Endothelial cell of umbilical vein (primary cell): ENCODE results near the gene TPRG1L.

ENCODE experiments used
- EZH2 ChIP-seq: IDR thresholded peaks from 2 replicates; pipeline ENCODE4 v1.6.1; 2012; ENCODE audit warnings: borderline replicate concordance, low read depth, mild to moderate bottlenecking, moderate library complexity, low read length, inconsistent platforms; ENCODE audit not compliant: severe bottlenecking
- POLR2A ChIP-seq: IDR thresholded peaks from 2 replicates; pipeline ENCODE4 v1.6.1; 2012; ENCODE audit warnings: low read depth, mild to moderate bottlenecking, control low read depth, low read length
- TF ChIP-seq, protein P1 (sequence below), 2 donors: IDR thresholded peaks; 1 replicate in 1 of 2; 2 replicates in 1 of 2; pipeline ENCODE4 v1.5.1; 2011; ENCODE audit warnings: low read length in 2 of 2, mild to moderate bottlenecking in 2 of 2, moderate library complexity in 2 of 2, control low read depth in 1 of 2, inconsistent platforms in 1 of 2, low read depth in 1 of 2; ENCODE audit not compliant: insufficient read depth in 1 of 2; ENCODE audit errors: extremely low read depth in 1 of 2
- TF ChIP-seq, protein P2 (sequence below): IDR thresholded peaks from 2 replicates; pipeline ENCODE4 v1.6.1; 2011; ENCODE audit not compliant: insufficient read depth, insufficient read length

DNA sequence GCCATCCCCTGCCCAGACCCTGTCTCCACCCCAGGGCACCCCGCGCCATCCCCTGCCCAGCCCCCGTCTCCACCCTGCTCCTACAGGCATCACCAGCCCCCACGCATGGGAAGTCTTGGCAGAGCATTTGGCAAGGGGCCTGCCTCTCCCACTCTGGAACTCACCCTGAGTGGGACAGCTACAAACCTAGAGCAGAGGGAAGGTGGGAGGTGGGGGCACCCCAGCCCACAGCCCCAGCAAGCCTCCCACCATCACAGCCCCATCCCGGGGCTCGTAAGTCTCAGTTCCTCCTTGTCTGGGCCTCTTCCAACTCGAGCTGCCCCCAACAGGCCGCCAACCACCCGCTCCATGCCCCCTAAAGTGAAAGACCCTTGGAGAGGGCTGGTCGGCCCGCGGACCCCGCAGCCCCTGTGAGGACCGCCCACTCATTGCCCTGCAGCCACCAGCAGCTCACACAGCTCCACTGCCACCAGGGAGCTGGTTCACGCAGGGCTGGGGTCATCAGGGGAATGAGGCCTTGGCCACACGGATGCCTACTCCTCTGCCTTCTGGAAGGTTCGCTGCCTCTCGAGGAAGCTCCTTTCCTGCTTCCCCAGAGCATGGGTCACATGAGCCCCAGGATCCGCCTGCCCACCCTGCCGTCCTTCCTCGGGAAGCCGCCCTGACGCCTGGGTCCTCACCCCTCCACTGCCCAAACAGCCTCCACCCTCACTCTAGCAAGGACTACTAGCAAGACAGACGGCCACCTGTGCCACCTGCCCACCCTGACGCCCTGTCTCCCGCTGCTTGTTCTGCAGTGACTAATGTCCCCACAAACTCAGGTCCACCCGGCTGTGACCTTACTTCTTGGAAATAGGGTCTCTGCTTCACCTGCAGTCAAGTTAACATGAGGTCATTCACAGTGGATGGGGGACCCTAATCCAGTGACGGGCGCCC, 27.9 kb upstream of the TPRG1L start:
- TF ChIP-seq, protein P1, sequence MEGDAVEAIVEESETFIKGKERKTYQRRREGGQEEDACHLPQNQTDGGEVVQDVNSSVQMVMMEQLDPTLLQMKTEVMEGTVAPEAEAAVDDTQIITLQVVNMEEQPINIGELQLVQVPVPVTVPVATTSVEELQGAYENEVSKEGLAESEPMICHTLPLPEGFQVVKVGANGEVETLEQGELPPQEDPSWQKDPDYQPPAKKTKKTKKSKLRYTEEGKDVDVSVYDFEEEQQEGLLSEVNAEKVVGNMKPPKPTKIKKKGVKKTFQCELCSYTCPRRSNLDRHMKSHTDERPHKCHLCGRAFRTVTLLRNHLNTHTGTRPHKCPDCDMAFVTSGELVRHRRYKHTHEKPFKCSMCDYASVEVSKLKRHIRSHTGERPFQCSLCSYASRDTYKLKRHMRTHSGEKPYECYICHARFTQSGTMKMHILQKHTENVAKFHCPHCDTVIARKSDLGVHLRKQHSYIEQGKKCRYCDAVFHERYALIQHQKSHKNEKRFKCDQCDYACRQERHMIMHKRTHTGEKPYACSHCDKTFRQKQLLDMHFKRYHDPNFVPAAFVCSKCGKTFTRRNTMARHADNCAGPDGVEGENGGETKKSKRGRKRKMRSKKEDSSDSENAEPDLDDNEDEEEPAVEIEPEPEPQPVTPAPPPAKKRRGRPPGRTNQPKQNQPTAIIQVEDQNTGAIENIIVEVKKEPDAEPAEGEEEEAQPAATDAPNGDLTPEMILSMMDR (IDR thresholded peaks at IDR 0.05; ENCODE audit: extremely low read depth in 1 of 2, insufficient read depth in 1 of 2, low read depth in 1 of 2, low read length in 2 of 2): no peak
- TF ChIP-seq POLR2A: no peak
- TF ChIP-seq, protein P2, sequence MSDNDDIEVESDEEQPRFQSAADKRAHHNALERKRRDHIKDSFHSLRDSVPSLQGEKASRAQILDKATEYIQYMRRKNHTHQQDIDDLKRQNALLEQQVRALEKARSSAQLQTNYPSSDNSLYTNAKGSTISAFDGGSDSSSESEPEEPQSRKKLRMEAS: no peak
- no peak for TF ChIP-seq EZH2
